ENCODE measurements around the gene SYNM.

Gene SYNM

DNA sequence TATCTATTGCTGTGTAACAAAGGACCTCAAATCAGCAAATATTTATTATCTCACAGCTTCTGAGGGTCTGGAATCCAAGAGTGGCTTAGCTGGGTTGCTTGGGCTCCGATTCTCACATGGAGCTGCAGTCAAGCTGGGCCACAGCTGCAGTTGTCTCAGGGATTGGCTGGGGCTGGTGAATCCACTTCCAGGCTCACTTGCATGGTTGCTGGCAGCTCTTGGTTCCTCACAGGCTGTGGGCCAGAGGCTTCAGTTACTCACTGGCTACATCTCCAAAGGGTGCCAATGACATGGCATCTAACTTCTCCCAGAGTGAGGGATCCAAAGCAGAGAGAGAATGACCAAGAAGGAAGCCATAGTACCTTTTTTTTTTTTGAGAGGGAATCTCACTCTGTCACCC, 13.9 kb upstream of the SYNM start:
- peak overlapping the region; percentile 78 for H3K4me2 ChIP-seq (ENCODE audit: low read length)
- peaks cover 76% of the 10 kb centered on the region for H3K27me3 ChIP-seq (ENCODE audit: low read depth, low read length)
- H3K79me2 ChIP-seq (ENCODE audit: low read length), result no peaks in the 10 kb centered on the region
- H2AFZ ChIP-seq (ENCODE audit: low read depth, low read length), result no peak overlapping the region
- peaks cover 36% of the 10 kb centered on the region for H3K4me1 ChIP-seq (ENCODE audit: low read length)
- no peaks in the 10 kb centered on the region for H3K36me3 ChIP-seq (replicated peaks; ENCODE audit: low read depth, low read length)
- no peaks in the 10 kb centered on the region for H3K9me3 ChIP-seq (ENCODE audit: insufficient read depth, low read length)
- H3K9ac ChIP-seq (ENCODE audit: low read length), result no peak overlapping the region
- H3K27ac ChIP-seq (ENCODE audit: low read length), result no peak overlapping the region
- TF ChIP-seq, protein P1, sequence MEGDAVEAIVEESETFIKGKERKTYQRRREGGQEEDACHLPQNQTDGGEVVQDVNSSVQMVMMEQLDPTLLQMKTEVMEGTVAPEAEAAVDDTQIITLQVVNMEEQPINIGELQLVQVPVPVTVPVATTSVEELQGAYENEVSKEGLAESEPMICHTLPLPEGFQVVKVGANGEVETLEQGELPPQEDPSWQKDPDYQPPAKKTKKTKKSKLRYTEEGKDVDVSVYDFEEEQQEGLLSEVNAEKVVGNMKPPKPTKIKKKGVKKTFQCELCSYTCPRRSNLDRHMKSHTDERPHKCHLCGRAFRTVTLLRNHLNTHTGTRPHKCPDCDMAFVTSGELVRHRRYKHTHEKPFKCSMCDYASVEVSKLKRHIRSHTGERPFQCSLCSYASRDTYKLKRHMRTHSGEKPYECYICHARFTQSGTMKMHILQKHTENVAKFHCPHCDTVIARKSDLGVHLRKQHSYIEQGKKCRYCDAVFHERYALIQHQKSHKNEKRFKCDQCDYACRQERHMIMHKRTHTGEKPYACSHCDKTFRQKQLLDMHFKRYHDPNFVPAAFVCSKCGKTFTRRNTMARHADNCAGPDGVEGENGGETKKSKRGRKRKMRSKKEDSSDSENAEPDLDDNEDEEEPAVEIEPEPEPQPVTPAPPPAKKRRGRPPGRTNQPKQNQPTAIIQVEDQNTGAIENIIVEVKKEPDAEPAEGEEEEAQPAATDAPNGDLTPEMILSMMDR (IDR thresholded peaks at IDR 0.05; ENCODE audit: low read depth, low read length), result no peak
- TF ChIP-seq EZH2phosphoT487 (IDR thresholded peaks at IDR 0.05; ENCODE audit: low read depth), result no peak
- peaks cover 28% of the 10 kb centered on the region for H4K20me1 ChIP-seq (ENCODE audit: insufficient read depth, low read length)
- no peak overlapping the region for H3K4me3 ChIP-seq (ENCODE audit: low read length)

DNA sequence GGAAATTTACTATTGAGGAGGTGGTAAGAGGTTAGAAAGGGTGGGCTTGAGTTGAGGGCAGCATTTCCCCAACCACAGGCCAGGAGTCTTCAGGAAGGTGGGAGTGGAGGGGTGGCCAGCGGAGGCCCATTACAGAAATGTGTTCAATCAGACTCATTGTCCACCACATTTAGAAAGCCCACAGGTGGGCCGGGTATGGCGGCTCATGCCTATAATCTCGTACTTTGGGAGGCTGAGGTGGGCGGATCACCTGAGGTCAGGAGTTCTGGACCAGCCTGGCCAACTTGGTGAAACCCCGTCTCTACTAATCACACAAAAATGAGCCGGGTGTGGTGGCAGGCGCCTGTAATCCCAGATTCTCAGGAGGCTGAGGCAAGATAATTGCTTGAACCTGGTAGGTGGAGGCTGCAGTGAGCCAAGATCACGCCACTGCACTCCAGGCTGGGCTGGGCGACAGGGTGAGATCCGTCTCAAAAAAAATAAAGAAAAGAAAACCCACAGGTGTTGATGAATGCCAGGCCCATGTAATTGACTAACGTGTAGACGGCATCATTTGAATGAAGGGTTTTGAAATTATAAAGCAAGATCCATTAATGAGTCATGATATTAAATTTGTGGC, 12.2 kb upstream of the SYNM start:
- Histone ChIP-seq H3K9ac (ENCODE audit: low read length) (no peak overlapping the region), H3K4me3 (ENCODE audit: low read length) (no peak overlapping the region), H3K27me3 (ENCODE audit: low read depth, low read length) (peaks cover 78% of the 10 kb centered on the region), H3K9me3 (ENCODE audit: insufficient read depth, low read length) (no peaks in the 10 kb centered on the region), H3K36me3 (replicated peaks; ENCODE audit: low read depth, low read length) (no peaks in the 10 kb centered on the region), H4K20me1 (ENCODE audit: insufficient read depth, low read length) (peaks cover 39% of the 10 kb centered on the region), H3K4me1 (ENCODE audit: low read length) (peaks cover 36% of the 10 kb centered on the region), H3K4me2 (ENCODE audit: low read length) (no peak overlapping the region), H3K27ac (ENCODE audit: low read length) (no peak overlapping the region), H3K79me2 (ENCODE audit: low read length) (no peaks in the 10 kb centered on the region), H2AFZ (ENCODE audit: low read depth, low read length) (no peak overlapping the region)
- no peak for TF ChIP-seq EZH2phosphoT487 (IDR thresholded peaks at IDR 0.05; ENCODE audit: low read depth)

DNA sequence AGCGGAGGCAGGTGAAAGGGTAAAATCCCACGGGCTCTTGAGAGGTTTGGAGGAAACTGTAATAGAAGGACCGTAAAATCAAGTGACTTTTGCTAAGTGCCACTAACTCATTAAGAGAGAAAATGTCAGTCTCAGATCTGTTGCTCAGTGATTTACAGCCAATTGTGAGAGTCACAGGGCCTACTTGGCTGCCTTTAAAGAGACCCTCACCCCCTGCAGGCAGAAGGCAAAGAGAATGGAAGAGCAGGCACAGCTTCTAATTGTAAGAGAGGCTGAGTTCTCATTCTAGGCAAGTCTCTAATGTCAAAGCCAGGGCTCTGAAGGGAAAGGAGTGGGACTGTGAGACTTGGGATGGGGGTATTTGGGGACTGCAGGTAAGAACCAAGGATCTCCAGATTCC, 9.3 kb upstream of the SYNM start:
- Histone ChIP-seq H3K4me1 (ENCODE audit: low read length) (peaks cover 28% of the 10 kb centered on the region), H3K4me3 (ENCODE audit: low read length) (no peak overlapping the region), H2AFZ (ENCODE audit: low read depth, low read length) (no peak overlapping the region), H3K4me2 (ENCODE audit: low read length) (no peak overlapping the region), H3K9me3 (ENCODE audit: insufficient read depth, low read length) (no peaks in the 10 kb centered on the region), H4K20me1 (ENCODE audit: insufficient read depth, low read length) (peaks cover 43% of the 10 kb centered on the region), H3K27ac (ENCODE audit: low read length) (no peak overlapping the region), H3K9ac (ENCODE audit: low read length) (no peak overlapping the region), H3K79me2 (ENCODE audit: low read length) (no peaks in the 10 kb centered on the region), H3K36me3 (replicated peaks; ENCODE audit: low read depth, low read length) (no peaks in the 10 kb centered on the region), H3K27me3 (ENCODE audit: low read depth, low read length) (peaks cover 86% of the 10 kb centered on the region)
- TF ChIP-seq, protein P1 (IDR thresholded peaks at IDR 0.05; ENCODE audit: low read depth, low read length), result no peak
- TF ChIP-seq EZH2phosphoT487 (IDR thresholded peaks at IDR 0.05; ENCODE audit: low read depth), result no peak

DNA sequence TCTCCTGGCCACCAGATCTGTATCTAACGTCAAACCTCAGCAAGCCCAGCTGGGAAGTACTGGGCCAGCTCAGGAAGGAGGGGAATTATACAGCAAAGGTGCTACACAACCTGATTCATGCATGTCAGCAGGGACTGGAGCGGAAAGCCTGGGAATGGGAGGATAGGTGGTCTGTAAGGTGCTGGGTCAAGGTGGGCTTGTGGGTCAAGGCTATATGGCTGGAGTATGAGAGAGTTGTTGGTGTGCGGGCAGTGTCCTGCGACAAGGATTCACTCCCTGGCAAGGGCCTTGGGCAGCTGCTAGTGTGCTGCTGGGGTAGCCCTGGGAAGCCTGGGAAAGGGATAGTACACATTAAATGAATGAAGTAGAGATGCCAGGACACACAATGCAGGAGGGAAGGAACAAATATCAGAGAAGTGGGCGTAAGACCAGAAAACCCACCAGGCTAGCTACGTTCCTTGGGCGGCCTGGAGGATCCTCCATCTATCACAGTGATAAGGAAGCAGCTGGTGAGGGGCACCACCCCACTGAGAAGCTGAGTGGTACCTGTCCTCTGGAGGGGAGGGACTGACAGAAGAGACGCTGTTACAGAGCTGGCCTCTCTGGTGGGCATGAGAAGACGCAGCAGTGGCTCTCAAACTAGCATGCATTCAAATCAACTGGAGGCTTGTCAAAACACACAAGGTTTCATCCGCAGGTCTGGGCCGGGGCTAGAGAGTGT, 8.5 kb upstream of the SYNM start:
- no peak overlapping the region for H2AFZ ChIP-seq (ENCODE audit: low read depth, low read length)
- H3K27me3 ChIP-seq (ENCODE audit: low read depth, low read length), result peaks cover 85% of the 10 kb centered on the region

More for the DNA sequence above, 8.5 kb upstream of the SYNM start:
- no peak overlapping the region for H3K27ac ChIP-seq (ENCODE audit: low read length)
- H4K20me1 ChIP-seq (ENCODE audit: insufficient read depth, low read length), result peaks cover 38% of the 10 kb centered on the region
- no peaks in the 10 kb centered on the region for H3K9me3 ChIP-seq (ENCODE audit: insufficient read depth, low read length)
- H3K4me2 ChIP-seq (ENCODE audit: low read length), result no peak overlapping the region
- no peaks in the 10 kb centered on the region for H3K36me3 ChIP-seq (replicated peaks; ENCODE audit: low read depth, low read length)
- H3K4me3 ChIP-seq (ENCODE audit: low read length), result no peak overlapping the region
- H3K9ac ChIP-seq (ENCODE audit: low read length), result no peak overlapping the region
- H3K4me1 ChIP-seq (ENCODE audit: low read length), result peaks cover 21% of the 10 kb centered on the region
- no peaks in the 10 kb centered on the region for H3K79me2 ChIP-seq (ENCODE audit: low read length)
- TF ChIP-seq EZH2phosphoT487 (IDR thresholded peaks at IDR 0.05; ENCODE audit: low read depth), result no peak
- TF ChIP-seq, protein P1 (IDR thresholded peaks at IDR 0.05; ENCODE audit: low read depth, low read length), result no peak
